Measurements from ENCODE around the gene NAALADL2.
A peak's percentile ranks its signal among the peaks of the same experiment; 100 is the strongest.

Gene NAALADL2

GRCh38 chr3:174884776-174885568 is 25.8 kb downstream of the NAALADL2 start:
- no peak for DNase-seq (ENCODE audit: low spot score)

- DNase-seq (ENCODE audit: low spot score), result no peak
These were observed 32.5 kb downstream of the NAALADL2 start for GRCh38 chr3:174891524-174892203.

GRCh38 chr3:174907027-174907426 is 47.9 kb downstream of the NAALADL2 start:
- DNase-seq (ENCODE audit: low spot score), result peak; percentile 5

GRCh38 chr3:174907628-174908407 is 48.7 kb downstream of the NAALADL2 start:
- no peak for DNase-seq (ENCODE audit: low spot score)

- peak; percentile 39 for DNase-seq (ENCODE audit: low spot score)
These were observed 72.6 kb downstream of the NAALADL2 start for GRCh38 chr3:174931473-174932353.

- DNase-seq (ENCODE audit: low spot score), result no peak
These were observed 77.5 kb downstream of the NAALADL2 start for GRCh38 chr3:174936590-174936989.

- DNase-seq (ENCODE audit: low spot score), result peak; percentile 48
These were observed 78.3 kb downstream of the NAALADL2 start for GRCh38 chr3:174937478-174937877.

GRCh38 chr3:174938102-174938501 is 79.0 kb downstream of the NAALADL2 start:
- no peak for DNase-seq (ENCODE audit: low spot score)

GRCh38 chr3:174940151-174940550 is 81.0 kb downstream of the NAALADL2 start:
- no peak for DNase-seq (ENCODE audit: low spot score)

GRCh38 chr3:174945276-174945675 is 86.1 kb downstream of the NAALADL2 start:
- DNase-seq (ENCODE audit: low spot score), result no peak

- DNase-seq (ENCODE audit: low spot score), result no peak
These were observed 86.8 kb downstream of the NAALADL2 start for GRCh38 chr3:174945951-174946350.

- DNase-seq (ENCODE audit: low spot score), result peak; percentile 31
These were observed 90.4 kb downstream of the NAALADL2 start for GRCh38 chr3:174949523-174949922.

- DNase-seq (ENCODE audit: low spot score), result no peak
These were observed 91.9 kb downstream of the NAALADL2 start for GRCh38 chr3:174951034-174951433.

GRCh38 chr3:174951498-174952005 is 92.4 kb downstream of the NAALADL2 start:
- DNase-seq (ENCODE audit: low spot score), result no peak

GRCh38 chr3:174953068-174953467 is 93.9 kb downstream of the NAALADL2 start:
- DNase-seq (ENCODE audit: low spot score), result no peak

GRCh38 chr3:174955513-174956016 is 96.4 kb downstream of the NAALADL2 start:
- peak; percentile 31 for DNase-seq (ENCODE audit: low spot score)

GRCh38 chr3:174957081-174957480 is 97.9 kb downstream of the NAALADL2 start:
- DNase-seq (ENCODE audit: low spot score), result no peak

- DNase-seq (ENCODE audit: low spot score), result peak; percentile 20
These were observed 98.4 kb downstream of the NAALADL2 start for GRCh38 chr3:174957551-174958001.

- peak; percentile 7 for DNase-seq (ENCODE audit: low spot score)
These were observed 99.7 kb downstream of the NAALADL2 start for GRCh38 chr3:174958671-174959328.

GRCh38 chr3:174959556-174960065 is 100.5 kb downstream of the NAALADL2 start:
- no peak for DNase-seq (ENCODE audit: low spot score)
